Retina (tissue), 1 donor: ENCODE data around the gene JAML.
A peak's percentile ranks its signal among the peaks of the same experiment; 100 is the strongest.
"Not testable (repeated sequence)": the region's sequence is repeated elsewhere in the genome, so short reads cannot be mapped to it uniquely, and the experiment has no call there.

Experiments
- DNase-seq: peaks from one replicate; pipeline ENCODE4 v3.0.0-alpha.2; 2016

JAML gene

DNA sequence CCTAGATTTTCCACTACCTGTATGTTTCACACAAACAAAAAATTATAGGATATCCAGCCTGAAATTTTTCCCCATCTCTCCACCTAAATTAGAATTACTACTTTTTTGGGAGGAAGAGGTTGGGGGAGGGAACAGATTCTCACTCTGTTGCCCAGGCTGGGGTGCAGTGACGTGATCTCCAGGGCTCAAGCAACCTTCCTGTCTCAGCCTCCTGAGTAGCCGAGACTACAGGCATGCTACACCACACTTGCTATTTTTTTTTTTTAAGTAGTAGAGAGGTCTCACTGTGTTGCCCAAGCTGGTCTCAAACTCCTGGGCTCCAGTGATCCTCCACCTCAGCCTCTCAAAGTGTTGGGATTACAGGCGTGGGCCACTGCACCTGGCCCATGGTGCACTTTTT lies 9.5 kb downstream of the JAML start:
- DNase-seq = no peak

DNA sequence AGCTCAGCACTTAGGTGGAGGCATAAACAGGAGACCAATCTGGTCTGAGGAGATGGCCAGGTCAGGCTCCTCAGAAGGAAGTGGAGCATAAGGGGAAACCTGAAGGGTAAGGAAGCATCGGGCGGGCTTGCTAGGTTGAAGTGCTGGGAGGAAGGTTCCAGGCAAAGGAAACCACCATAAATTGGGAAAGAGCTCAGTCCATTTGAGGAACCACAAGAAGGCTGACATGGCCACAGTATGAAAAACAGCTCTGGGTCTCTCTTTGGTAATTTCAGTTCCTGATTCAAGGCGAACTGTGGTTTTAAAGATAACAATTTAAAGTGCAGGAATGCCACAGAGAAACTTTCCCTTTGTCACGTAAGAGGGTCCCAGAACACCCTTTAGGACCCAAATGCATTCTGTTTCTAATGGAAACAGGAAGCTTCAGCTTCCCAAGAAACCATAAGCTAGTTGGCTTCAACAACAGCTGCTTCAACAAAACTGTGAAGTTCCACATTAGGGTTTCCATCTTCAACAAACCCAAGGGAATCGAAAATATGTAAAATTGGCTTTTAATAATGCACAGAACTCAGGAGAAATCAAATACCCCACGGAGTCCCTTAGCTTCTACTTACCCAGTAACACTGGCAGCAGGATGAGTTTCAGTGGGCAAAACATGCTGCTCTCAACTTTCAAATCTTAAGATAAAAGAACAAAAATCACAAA lies 10.4 kb downstream of the JAML start:
- DNase-seq = no peak

DNA sequence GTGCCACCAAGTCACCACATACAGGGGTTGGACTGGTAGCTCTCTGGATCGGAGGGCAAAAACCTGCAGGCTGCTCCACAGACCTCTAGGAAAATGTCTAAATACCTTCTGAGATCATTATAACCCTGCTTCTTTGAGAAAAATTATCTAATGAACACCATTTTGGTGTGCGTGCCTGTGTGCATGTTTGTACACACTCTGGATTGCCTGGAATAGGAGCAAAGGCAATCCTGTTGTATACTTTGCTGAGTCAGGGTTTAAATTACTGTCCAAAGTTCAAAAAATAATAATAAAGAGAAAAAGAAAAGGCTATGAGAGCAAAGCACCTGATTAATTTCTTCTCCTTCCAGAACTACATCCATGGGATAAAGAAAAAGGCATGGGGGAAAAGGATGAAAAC lies 11.0 kb downstream of the JAML start:
- DNase-seq = no peak

DNA sequence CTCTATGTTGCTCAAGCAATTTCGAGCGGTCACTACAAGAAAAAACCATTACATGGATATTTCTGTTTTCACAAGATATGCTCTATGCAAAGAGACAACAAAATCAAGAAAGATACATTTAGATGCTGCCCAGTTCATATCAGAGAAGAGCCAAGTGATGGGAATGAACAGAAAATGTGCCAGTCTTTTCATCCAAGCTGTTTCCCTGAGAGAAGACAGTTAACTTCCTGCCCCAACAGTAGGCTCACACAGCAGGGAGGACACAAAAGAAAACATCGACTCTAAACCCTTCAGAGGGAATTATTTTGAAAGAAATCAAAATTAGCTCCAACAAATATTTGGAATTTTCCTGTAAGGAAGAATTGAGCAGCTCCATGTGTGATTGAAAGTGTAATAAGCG lies 11.6 kb downstream of the JAML start:
- no peak for DNase-seq

DNA sequence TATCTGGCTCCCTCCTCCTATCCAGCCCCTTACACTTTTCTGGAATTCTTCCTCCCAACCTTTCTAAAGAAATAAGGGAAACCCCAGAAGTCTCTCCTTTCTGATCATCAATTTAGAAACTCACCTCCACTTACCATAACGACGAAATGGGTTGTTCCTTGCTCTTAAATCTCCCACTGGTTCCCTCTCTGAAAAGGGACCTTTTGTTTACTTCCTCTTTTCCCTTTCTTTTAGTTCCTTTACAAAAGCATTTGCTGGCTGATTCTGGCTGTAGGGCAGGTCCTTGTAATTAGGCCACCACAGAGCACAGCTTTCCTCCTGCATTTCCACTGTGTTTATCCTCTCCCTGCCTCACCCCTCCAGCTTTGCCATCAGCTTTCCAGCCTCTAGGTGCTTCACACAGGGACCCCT lies 12.0 kb downstream of the JAML start:
- no peak for DNase-seq

DNA sequence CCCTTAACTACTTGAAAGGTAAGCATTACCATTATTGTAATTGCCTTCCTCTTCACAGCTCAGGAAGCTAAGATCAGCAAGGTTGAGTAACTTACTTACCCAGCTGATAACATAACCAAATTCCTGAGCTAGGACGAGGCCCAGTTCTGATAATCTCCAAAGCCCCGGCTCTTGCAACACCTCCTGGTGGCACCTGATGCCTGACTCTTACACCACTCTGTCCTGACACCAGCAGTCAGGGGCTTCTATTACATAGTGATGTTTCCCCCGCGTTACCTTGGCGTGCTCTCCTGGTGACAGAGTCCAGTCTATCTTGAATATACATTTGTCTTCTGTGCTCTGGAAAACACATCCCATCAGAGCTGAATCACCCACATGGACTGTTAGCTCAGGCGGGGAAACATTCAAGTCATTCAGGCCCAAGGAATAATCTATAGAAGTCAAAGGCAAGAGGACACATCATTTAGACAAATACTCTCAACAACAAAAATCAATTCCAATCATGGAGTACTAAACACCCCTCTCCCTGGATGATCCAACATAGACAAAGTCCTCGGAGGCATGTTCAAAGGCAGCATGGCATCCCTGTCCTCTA lies 12.6 kb downstream of the JAML start:
- no peak for DNase-seq

DNA sequence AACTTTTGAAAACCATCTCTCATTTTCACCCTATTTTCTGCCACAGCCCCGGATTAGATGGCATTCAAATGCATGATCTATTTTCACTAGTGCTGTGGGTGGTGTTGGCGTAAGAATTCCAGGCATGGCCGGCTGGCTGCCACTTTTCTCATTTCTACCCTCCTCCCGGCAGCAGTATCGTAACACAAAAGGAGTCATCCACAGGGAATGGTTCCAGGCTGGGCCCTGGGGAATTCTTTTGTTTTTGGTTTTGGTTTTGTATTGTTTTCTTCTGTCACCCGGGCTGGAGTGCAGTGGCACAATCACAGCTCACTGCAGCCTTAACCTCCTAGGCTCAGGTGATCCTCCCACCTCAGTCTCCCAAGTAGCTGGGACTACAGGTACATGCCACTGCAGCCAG lies 13.8 kb downstream of the JAML start:
- DNase-seq = no peak

DNA sequence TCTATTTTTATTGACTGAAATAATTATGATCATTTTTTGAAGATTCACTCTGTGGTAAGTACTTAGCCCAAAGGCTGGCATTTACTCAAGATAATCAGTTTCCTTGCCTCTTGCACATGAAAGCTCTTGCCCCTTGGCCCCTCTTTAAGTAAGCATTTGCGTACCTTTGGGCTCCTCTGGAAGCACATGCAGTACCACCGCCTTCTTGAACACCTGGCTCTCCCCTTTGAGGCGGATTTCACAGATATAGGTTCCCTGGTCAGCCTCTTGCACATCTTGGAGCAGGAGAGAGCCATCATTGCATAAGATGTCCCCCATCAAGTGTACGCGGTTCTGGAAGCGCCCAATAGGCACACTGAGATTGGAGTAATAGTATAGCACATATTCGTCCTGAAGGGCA lies 14.5 kb downstream of the JAML start:
- no peak for DNase-seq

DNA sequence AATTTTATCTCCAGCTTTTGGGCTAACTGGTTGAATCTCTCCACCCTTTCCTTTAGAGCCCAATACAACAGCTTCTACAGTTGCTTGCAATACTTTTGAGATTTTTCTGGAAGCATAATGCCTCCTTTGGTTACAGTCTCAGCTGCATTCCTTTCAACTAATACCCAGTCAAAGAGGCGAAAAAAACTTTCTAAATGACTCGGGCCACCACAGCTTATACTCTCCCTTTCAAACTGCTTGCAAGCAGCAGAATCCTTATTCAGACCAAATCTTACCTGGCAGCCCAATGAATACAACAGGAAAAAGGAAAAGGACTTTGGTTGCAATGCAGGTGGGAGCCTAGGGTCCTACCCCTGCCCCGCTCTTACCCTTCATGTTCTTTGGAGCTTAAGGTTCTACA lies 15.8 kb downstream of the JAML start:
- no peak for DNase-seq

DNA sequence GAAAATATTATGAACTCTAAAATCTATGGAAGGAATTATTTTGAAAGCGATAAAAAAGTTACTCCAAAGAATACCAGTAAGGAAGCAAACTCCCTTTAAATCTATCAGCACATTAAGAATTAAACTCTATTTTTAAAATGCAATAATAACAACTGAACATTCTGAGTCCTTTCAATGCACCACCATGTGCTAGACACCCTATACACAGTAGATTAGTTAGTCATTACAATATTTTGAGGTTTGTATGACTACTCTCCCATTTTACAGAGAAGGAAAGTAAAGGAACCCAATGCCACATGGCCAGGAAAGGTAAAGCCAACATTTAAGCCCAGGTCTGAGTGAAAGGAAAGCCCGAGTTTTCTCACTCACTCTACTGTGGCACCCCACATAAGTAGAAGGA lies 17.7 kb downstream of the JAML start:
- DNase-seq = no peak

DNA sequence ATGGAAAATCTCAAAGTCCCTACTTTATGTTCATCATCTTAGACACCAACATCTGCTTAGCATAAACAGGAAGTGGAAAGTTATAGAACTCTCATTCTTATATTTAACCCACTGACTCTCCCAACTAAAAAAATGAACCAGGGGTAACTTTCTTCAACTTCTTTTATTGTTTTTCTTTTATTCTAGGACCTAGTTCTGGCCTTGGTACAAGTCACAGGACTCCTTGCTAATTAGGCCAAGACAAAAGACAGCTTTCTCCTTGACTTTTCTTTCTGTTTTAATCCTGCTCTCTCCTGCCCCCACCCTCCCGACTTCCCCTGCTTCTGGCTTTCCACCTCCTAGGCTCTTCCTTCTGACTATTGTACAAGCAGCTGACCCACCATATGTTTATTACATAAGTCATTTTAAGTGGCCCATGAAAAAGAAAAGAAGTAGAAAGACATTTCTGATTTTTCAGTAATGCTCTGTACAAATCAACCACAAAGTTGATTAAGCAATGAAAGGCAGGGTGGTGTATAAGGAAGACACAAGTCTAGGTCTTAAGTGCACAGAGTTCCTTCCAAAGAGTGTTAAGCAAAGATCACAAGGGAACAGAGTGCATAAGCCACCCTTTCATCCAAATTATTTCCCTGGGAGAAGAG lies 18.3 kb downstream of the JAML start:
- no peak for DNase-seq

DNA sequence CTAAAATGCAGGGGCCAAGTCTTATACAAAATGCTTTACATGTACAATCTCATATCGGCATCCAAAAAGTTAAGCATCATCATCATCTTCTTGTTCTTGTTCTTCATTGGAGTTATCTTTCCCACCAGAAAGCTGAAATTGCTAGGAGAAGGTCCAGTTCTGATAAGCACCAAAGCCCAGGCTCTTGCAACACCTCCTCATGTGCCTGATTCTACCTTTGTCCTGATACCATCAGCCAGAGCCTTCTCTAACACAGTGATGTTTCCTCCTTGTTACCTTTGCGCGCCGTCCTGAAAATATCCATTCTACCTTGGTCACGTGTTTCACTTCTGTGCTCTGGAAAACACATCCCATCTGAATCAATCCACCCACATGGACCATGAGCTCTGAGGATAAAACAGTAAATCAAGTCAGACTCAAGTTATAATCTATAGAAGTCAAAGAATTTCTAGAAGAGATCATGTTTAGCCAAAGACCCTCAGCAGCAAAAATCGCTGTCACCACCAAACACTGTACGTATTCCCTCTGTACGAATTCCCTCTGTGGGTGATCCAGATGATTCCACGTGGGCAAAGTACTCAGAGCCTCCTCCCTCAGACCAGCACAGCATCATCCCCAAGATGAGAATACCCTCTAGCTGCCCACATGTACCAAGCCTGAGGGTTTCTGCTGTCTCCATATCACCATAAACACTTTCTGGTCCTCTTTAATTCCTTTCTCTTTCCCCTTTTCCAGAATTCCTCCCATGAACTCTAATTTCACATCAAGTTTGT lies 19.0 kb downstream of the JAML start:
- no peak for DNase-seq

DNA sequence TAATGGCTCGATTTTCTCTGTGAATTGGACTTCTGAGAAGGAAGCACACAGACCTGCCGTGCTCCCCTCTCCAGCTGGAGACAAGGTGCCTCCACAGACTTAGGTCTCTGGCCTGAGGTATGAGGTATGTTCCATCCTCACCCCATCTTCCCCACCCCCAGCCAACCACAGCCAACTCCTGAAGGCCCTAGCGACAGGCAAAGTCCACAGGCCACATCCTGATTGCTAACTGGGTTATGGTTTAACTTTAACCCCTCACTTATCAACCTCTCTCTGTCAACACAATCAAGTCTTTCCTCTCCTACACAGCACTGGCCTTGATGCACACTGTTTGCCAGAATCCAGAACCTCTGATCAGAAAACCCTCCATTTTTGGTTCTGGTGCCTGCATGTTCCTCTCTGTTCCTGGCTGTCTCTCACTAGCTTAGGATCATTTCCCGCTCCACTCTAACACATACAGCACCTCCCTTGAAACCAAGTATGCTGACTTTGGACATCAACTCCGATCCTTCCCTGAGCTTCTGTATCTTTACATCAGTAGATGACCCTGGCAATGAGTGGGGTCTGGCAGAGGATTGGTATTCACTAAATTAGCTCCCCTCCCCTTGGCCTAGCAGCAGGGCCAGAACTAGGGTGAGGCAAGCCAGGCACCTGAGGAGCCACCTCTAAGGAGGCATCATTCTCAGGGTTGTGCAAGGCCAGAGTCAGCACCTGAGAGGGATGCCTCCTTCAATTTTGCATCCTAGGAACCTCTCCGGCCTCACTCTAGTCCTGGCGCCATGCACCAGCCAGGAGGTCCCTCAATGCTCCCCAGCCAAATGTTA lies 22.0 kb downstream of the JAML start:
- no peak for DNase-seq

DNA sequence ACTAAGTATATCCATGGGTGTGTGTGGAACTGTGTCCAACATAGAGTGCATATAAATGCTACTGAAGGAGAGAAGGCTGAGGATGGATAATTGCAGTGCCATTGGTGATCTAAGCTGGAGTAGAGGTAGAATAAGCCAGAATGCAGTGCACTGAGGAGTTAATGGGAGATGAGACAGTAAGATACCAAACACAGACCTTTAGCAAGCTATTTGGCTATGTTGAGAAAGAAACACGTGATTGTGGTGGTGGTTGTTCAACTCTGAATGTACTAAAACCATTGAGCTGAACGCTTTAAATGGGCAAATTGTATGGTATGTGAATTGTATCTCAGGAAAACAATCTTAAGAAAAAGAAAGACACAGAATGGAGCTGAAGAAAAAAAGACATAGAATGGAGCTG lies 22.8 kb downstream of the JAML start:
- DNase-seq = no peak

DNA sequence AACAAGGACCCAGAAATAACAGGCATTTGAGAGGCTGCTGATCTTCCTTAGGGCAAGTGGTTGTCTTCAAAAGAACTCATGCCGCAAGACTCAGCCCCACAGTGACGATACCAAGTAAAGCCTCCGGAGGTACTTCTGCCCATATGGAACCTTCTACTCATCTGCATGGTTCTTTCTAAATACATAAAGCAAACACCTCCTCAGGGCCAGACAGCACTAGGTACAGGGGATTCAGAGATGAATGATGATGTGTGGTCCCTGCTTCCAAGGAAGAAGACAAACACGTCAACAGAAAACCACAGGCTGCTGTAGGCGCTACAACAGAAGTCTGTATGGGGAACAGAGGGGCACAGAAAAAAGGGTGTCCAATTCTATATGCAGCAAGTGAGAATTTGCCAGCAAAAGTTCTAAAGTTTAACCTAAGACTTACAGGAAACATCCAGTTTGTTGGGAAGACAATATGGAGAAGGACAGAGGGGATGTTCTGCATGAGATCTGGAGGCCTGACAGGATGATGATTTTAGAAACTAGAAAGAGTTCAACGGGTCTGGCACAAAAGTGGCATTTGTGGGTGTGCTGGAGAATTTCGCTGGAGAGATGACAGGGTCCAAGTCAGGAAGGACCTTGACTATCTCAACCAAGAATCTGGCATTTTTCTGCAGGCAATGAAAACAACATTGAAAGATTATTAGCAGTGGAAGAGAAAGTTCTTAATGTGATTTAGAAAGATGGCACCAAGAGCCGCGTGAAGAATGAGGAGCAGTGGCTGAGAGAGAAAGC lies 23.7 kb downstream of the JAML start:
- DNase-seq = no peak

DNA sequence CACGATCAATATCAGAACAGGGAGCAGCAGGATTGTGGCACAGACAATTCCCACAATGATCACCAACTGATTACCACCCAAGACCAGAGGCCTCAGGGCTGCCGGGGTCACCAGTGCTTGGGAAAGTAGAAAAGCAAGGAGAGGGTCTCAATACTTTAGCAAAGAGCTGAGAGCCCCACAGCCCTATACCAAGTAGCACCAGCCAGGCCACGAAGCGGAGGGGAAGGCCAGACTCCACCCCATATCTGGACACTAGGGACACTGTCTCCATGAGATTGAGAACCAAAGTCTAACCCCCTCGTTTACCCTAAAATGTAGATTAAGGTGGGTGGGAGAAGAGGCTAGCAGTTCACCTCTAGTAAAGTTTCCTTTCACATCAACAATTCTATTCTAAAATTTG lies 24.3 kb downstream of the JAML start:
- no peak for DNase-seq

DNA sequence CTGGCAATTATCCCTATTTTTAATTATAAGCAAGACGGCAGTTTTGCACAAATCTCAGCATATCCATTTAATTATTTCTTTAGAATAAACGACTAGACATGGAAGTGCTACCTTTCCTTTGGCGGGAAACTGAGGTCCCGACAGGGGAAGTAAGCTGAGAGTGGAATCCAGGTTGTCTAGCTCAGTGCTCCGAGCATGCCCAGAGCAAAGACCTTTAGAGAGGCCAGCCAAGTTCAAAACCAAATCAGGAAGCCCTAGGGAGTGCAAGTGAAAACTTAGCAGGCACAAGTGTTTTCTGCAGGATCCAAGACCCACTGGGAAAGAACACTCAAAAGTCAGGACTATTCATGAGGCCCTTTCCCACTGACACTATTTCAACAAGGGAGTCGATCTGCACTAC lies 25.7 kb downstream of the JAML start:
- no peak for DNase-seq

DNA sequence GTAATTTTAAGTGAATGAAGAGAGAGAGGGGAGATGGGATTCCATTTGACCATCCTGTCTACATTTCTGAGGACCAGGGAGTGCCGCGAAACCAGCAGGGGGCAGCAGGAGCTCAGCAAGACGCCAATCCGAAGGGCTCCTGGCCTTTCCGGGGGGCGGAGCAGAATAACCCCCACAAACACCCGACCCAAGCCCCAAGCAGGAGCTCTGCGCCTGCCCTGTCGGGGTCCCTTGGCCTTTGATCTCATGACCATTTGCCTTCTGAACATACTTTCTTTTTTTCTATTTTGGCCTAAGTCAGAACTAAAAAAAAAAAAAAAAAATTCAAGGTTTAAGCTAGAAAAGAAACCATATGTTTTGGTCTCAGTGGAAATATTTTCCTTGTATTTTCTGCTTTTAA lies 26.4 kb downstream of the JAML start:
- DNase-seq = peak; percentile 68

DNA sequence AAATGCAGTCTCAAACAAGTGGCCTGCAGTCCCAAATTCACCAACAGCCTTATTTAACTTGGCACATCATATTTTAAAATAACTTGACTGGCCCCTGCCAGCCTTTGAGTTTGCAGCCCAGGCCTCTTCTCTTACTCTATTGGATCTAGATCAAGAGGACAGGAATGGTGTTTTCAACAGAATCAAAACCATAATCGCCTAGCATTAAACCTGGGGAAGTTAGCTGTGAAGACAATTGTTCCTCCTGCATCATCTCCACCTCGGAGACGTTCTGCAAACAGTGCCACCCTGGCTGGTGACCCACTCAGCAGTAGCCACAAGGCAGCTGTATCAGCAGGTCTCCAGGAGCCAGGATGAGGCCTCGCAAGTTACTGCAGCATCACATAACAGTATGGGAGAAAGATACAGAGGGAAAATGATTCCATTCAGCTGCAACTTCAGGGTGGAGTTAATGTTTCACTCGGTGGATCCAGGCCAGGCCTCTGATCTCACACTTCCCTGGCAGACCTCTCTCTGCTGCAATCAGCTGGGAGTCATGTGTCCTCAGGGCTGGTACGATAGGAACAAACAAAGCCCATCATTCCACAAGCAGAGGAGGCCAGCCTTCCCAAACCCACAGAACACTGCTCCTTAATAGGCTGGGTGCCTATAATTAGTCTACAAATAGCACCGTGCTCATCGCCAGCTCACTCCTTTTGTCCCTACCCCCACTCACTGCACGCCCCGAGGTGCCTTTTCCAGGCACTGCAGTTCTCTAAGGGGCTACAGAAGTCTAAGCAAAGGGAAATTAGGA lies 29.8 kb downstream of the JAML start:
- DNase-seq = no peak

DNA sequence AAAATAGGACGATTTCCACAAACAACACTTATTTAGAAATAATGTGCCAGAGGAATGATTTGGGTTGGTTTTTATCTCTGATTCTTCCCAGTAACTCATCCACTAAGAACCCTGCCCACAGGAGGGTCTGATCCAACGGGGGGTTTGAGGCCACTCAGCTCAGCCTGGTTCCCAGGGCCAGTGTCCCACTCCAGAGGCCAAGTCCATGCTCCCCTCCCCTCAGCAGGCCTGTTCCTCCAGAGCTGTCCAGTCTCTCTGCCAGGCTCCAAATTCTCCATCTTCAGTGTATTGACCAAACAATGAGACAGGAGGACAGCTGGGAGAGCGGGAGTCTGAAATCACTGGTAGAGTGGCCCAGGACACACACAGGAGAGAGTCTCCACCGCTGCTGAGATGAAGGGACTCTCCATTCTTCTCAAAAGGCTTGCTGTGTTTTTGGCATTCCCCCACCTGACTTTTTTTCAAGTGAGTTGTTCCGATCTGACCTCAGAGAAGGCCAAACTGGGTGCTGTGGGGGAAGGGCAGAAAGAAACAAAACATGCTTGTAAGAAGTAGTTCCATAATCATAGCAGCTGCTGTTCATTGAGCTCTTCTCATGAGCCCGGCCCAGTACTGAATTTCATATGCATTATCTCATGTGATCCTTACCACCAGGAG lies 30.8 kb downstream of the JAML start:
- DNase-seq = no peak

DNA sequence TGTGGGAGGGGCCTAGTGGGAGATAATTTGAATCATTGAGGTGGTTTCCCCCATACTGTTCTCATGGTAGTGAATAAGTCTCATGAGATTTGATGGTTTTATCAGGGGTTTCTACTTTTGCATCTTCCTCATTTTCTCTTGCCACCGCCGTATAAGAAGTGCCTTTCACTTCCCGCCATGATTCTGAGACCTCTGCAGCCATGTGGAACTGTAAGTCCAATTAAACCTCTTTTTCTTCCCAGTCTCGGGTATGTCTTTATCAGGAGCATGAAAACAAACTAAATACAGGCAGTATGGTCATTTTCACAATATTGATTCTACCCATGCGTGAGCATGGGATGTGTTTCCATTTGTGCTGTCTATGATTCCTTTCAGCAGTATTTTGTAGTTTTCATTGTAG lies 32.0 kb downstream of the JAML start:
- DNase-seq = not testable (repeated sequence)
